ENCODE data around the gene ZNF331. TPM values are rescaled to one million over a fixed set of nuclear protein-coding genes. Genes with fewer than 3 reads are reported as not detected.
"Not testable (repeated sequence)": the region's sequence is repeated elsewhere in the genome, so short reads cannot be mapped to it uniquely, and the experiment has no call there.

Gene ZNF331
- total RNA-seq, 2 donors from 2014 or later: 26.9 to 38.7 TPM

- TF ChIP-seq, protein P1, sequence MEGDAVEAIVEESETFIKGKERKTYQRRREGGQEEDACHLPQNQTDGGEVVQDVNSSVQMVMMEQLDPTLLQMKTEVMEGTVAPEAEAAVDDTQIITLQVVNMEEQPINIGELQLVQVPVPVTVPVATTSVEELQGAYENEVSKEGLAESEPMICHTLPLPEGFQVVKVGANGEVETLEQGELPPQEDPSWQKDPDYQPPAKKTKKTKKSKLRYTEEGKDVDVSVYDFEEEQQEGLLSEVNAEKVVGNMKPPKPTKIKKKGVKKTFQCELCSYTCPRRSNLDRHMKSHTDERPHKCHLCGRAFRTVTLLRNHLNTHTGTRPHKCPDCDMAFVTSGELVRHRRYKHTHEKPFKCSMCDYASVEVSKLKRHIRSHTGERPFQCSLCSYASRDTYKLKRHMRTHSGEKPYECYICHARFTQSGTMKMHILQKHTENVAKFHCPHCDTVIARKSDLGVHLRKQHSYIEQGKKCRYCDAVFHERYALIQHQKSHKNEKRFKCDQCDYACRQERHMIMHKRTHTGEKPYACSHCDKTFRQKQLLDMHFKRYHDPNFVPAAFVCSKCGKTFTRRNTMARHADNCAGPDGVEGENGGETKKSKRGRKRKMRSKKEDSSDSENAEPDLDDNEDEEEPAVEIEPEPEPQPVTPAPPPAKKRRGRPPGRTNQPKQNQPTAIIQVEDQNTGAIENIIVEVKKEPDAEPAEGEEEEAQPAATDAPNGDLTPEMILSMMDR (IDR thresholded peaks at IDR 0.05): no peak
- H3K27ac ChIP-seq: no peak overlapping the region
- H3K9me3 ChIP-seq: no peaks in the 10 kb centered on the region
- no peaks in the 10 kb centered on the region for H3K4me1 ChIP-seq (ENCODE audit: control insufficient read depth in 1 of 2, low read depth in 2 of 2)
- ATAC-seq (ENCODE audit: insufficient number of reproducible peaks, low FRiP score, low read depth): no peak
- no peak overlapping the region for H3K4me3 ChIP-seq
- H3K27me3 ChIP-seq (replicated peaks; ENCODE audit: insufficient read depth): no peaks in the 10 kb centered on the region
- DNase-seq (ENCODE audit: low spot score): no peak
- no peaks in the 10 kb centered on the region for H3K36me3 ChIP-seq
These were observed 26.6 kb upstream of the ZNF331 start for GRCh38 chr19:53511357-53511756.

DNA sequence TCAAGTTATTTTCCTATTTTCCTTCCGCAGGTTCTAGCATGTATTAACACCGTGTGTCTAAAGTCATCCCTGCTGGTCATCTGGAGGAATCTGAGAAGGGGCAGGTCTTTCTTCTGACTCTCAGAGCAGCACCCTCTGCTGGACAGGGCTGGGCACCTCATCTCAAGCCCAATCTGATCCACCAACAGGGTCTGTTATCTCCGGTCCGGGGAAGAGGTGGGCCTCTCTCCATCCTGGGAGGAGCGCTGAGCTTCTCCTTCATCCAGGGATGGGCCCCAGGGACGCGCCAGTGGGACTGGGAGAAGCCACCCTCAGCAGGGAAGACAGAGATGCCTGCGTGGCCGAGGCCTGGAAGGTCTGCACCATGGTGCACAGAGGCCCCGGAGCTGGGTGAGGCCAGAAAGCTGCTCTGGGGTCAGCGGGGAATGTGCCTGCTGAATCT is 26.0 kb upstream of the ZNF331 start:
- no peaks in the 10 kb centered on the region for H3K4me1 ChIP-seq (ENCODE audit: control insufficient read depth in 1 of 2, low read depth in 2 of 2)
- H3K9me3 ChIP-seq: no peaks in the 10 kb centered on the region
- H3K27ac ChIP-seq: no peak overlapping the region
- H3K36me3 ChIP-seq: no peaks in the 10 kb centered on the region
- DNase-seq (ENCODE audit: low spot score) (no peak), ATAC-seq (ENCODE audit: insufficient number of reproducible peaks, low FRiP score, low read depth) (no peak)
- H3K4me3 ChIP-seq: no peak overlapping the region
- H3K27me3 ChIP-seq (replicated peaks; ENCODE audit: insufficient read depth): no peaks in the 10 kb centered on the region
- TF ChIP-seq, protein P1 (IDR thresholded peaks at IDR 0.05): peak; percentile 60

DNA sequence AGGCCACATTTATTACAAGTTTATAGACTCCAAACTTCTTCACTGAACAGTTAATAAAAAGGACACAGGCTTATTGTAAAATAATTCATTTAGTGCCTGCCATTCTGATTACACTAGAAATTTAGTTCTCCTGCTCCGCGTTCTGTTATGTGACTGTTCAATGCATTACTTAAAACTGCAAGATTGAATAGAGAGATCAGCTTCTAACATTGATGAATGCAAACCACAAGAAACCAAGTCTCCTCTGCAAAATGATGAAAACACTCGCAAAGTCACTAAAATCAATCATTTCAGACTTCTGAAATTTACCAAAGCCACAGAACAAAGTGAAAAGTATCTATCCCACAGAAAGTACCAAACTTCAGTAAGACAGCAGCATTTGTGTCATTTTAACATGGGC is 22.9 kb upstream of the ZNF331 start:
- H3K9me3 ChIP-seq; DNase-seq (ENCODE audit: low spot score); ATAC-seq (ENCODE audit: insufficient number of reproducible peaks, low FRiP score, low read depth); H3K27me3 ChIP-seq (replicated peaks; ENCODE audit: insufficient read depth); H3K4me1 ChIP-seq (ENCODE audit: control insufficient read depth in 1 of 2, low read depth in 2 of 2); H3K4me3 ChIP-seq; H3K27ac ChIP-seq; H3K36me3 ChIP-seq: not testable (repeated sequence)

- no peak for DNase-seq (ENCODE audit: low spot score)
- peaks cover 0 to 10% of the 10 kb centered on the region in 2 donors for H3K4me1 ChIP-seq (ENCODE audit: control insufficient read depth in 1 of 2, low read depth in 2 of 2)
- H3K27ac ChIP-seq: no peak overlapping the region
- H3K27me3 ChIP-seq (replicated peaks; ENCODE audit: insufficient read depth): no peaks in the 10 kb centered on the region
- ATAC-seq (ENCODE audit: insufficient number of reproducible peaks, low FRiP score, low read depth): no peak
- no peaks in the 10 kb centered on the region for H3K9me3 ChIP-seq
- H3K4me3 ChIP-seq: no peak overlapping the region
- TF ChIP-seq, protein P1 (IDR thresholded peaks at IDR 0.05): no peak
- no peaks in the 10 kb centered on the region for H3K36me3 ChIP-seq
These were observed 20.7 kb upstream of the ZNF331 start for GRCh38 chr19:53517114-53517741.

GRCh38 chr19:53518121-53518520 is 19.8 kb upstream of the ZNF331 start:
- H3K27me3 ChIP-seq (replicated peaks; ENCODE audit: insufficient read depth): no peaks in the 10 kb centered on the region
- TF ChIP-seq, protein P1 (IDR thresholded peaks at IDR 0.05): no peak

GRCh38 chr19:53518716-53519115 is 19.2 kb upstream of the ZNF331 start:
- DNase-seq (ENCODE audit: low spot score): no peak
- H3K4me3 ChIP-seq: no peak overlapping the region
- H3K9me3 ChIP-seq: no peaks in the 10 kb centered on the region
- H3K36me3 ChIP-seq: no peaks in the 10 kb centered on the region
- ATAC-seq (ENCODE audit: insufficient number of reproducible peaks, low FRiP score, low read depth): no peak
- TF ChIP-seq, protein P1 (IDR thresholded peaks at IDR 0.05): no peak
- H3K27ac ChIP-seq: no peak overlapping the region
- H3K4me1 ChIP-seq (ENCODE audit: control insufficient read depth in 1 of 2, low read depth in 2 of 2): peaks cover 0 to 10% of the 10 kb centered on the region in 2 donors
- H3K27me3 ChIP-seq (replicated peaks; ENCODE audit: insufficient read depth): no peaks in the 10 kb centered on the region

More at GRCh38 chr19:53518121-53518520, 19.8 kb upstream of the ZNF331 start:
- DNase-seq (ENCODE audit: low spot score) (no peak), ATAC-seq (ENCODE audit: insufficient number of reproducible peaks, low FRiP score, low read depth) (no peak)
- Histone ChIP-seq H3K27ac (no peak overlapping the region), H3K4me3 (no peak overlapping the region), H3K36me3 (no peaks in the 10 kb centered on the region), H3K4me1 (ENCODE audit: control insufficient read depth in 1 of 2, low read depth in 2 of 2) (peaks cover 0 to 10% of the 10 kb centered on the region in 2 donors), H3K9me3 (no peaks in the 10 kb centered on the region)

Measured in thoracic aorta (tissue), 2 donors.